ENCODE measurements around the gene CAPRIN1.

CAPRIN1 gene

DNA sequence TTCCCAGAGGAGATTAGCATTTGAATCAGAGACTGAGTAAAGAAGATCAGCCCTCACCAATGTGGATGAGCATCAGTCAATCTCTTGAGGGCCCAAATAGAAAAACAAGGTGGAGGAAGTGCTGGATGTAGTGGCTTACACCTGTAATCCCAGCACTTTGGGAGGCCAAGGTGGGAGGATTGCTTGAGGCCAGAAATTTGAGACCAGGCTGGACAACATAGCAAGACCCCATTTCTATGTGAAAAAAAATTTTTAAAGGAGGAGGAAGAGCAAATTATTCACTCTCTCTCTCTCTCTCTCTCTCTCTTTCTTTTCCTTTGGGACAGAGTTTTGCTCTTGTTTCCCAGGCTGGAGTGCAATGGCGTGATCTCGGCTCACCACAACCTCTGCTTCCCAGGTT lies 18.1 kb upstream of the CAPRIN1 start:
- Histone ChIP-seq H3K4me3 (ENCODE audit: low read depth, low read length) (no peak overlapping the region), H2BK5ac (ENCODE audit: low read depth, low read length, poor library complexity) (no peak overlapping the region), H3K4ac (ENCODE audit: low read depth, low read length) (no peak overlapping the region), H3K79me2 (ENCODE audit: control insufficient read depth, insufficient read depth, low read length, poor library complexity) (no peaks in the 10 kb centered on the region), H3K27ac (ENCODE audit: low read depth, low read length) (no peak overlapping the region), H3K9ac (ENCODE audit: low read length) (no peak overlapping the region), H3K4me1 (ENCODE audit: control insufficient read depth in 1 of 2, insufficient read depth in 2 of 2, low read length in 2 of 2) (peaks cover under 1 to 6% of the 10 kb centered on the region in 2 experiments), H3K79me1 (ENCODE audit: low read length) (peaks cover under 1% of the 10 kb centered on the region), H4K8ac (ENCODE audit: low read depth, low read length) (no peak overlapping the region), H3K27me3 (ENCODE audit: insufficient read depth, low read length) (no peaks in the 10 kb centered on the region), H2AK5ac (ENCODE audit: low read length) (no peak overlapping the region), H2AFZ (ENCODE audit: insufficient read depth, low read length, poor library complexity) (no peak overlapping the region), H3K23ac (ENCODE audit: low read length) (no peak overlapping the region), H3K18ac (ENCODE audit: low read length) (no peak overlapping the region), H3K14ac (ENCODE audit: low read length) (no peak overlapping the region), H2BK120ac (ENCODE audit: insufficient read depth, low read length, poor library complexity) (no peak overlapping the region), H4K12ac (ENCODE audit: low read depth, low read length) (no peak overlapping the region), H3K4me2 (ENCODE audit: low read length) (no peak overlapping the region), H4K91ac (ENCODE audit: low read depth, low read length) (no peak overlapping the region), H2BK12ac (ENCODE audit: low read length) (no peak overlapping the region), H3K36me3 (ENCODE audit: control insufficient read depth in 1 of 2, insufficient read depth in 2 of 2, low read length in 2 of 2) (no peaks in the 10 kb centered on the region), H3K9me3 (ENCODE audit: insufficient read depth, low read depth, low read length) (no peaks in the 10 kb centered on the region)
- DNase-seq, result no peak
- no CpG with 5 or more reads among the region's 2 CpGs for WGBS (ENCODE audit: extremely low coverage, insufficient coverage, insufficient read length)

DNA sequence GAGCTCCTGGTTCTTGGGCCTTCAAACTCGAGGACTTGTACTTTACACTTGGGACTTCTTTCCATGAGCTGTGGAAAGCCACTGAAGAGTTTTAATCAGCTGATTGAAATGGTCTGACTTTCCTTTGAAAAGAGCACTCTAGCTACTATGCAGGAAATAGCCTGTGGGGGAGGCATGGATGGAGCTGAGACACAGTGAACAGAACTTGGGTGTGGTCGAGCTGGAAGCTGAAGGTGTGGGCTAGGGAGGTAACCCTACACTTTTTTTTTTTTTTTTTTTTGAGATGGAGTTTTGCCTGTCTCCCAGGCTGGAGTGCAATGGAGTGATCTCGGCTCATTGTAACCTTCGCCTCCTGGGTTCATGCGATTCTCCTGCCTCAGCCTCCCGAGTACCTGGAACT lies 17.5 kb upstream of the CAPRIN1 start:
- Histone ChIP-seq H3K79me1 (ENCODE audit: low read length) (no peaks in the 10 kb centered on the region), H2BK12ac (ENCODE audit: low read length) (no peak overlapping the region), H3K18ac (ENCODE audit: low read length) (no peak overlapping the region), H2AFZ (ENCODE audit: insufficient read depth, low read length, poor library complexity) (no peak overlapping the region), H3K23ac (ENCODE audit: low read length) (no peak overlapping the region), H3K36me3 (ENCODE audit: control insufficient read depth in 1 of 2, insufficient read depth in 2 of 2, low read length in 2 of 2) (no peaks in the 10 kb centered on the region), H4K12ac (ENCODE audit: low read depth, low read length) (no peak overlapping the region), H2BK120ac (ENCODE audit: insufficient read depth, low read length, poor library complexity) (no peak overlapping the region), H2BK5ac (ENCODE audit: low read depth, low read length, poor library complexity) (no peak overlapping the region), H3K27me3 (ENCODE audit: insufficient read depth, low read length) (no peaks in the 10 kb centered on the region), H2AK5ac (ENCODE audit: low read length) (no peak overlapping the region), H3K27ac (ENCODE audit: low read depth, low read length) (no peak overlapping the region), H3K9ac (ENCODE audit: low read length) (no peak overlapping the region), H3K14ac (ENCODE audit: low read length) (no peak overlapping the region), H3K4ac (ENCODE audit: low read depth, low read length) (no peak overlapping the region), H3K9me3 (ENCODE audit: insufficient read depth, low read depth, low read length) (no peaks in the 10 kb centered on the region), H4K8ac (ENCODE audit: low read depth, low read length) (no peak overlapping the region), H3K4me1 (ENCODE audit: control insufficient read depth in 1 of 2, insufficient read depth in 2 of 2, low read length in 2 of 2) (peaks cover 0 to 5% of the 10 kb centered on the region in 2 experiments), H4K91ac (ENCODE audit: low read depth, low read length) (no peak overlapping the region), H3K79me2 (ENCODE audit: control insufficient read depth, insufficient read depth, low read length, poor library complexity) (no peaks in the 10 kb centered on the region), H3K4me2 (ENCODE audit: low read length) (no peak overlapping the region), H3K4me3 (ENCODE audit: low read depth, low read length) (no peak overlapping the region)
- WGBS (ENCODE audit: extremely low coverage, insufficient coverage, insufficient read length), result no CpG with 5 or more reads among the region's 6 CpGs
- DNase-seq, result peak in 1 of 2 donors; percentile 7

DNA sequence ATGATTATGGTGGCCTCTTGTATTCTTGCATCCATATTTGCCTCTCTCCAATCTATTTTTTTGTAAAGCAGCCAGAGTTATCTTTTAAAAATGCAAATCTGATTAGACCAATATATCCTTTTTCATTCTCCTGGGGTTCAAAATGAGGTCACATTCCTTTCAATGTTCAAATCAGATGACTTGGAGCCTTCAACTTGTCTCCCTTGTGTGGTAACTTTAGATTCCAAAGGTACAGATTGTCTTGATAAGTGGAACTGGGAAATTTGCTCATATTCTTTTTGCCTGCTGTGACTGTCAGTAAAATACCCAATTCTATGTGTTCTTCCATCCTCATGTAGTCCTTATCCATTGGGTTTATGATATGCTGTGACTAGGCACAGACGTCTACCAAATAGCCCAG lies 15.1 kb upstream of the CAPRIN1 start:
- DNase-seq, result peak in 1 of 2 donors; percentile 81
- Histone ChIP-seq H3K79me1 (ENCODE audit: low read length) (peaks cover 3% of the 10 kb centered on the region), H3K4me1 (ENCODE audit: control insufficient read depth in 1 of 2, insufficient read depth in 2 of 2, low read length in 2 of 2) (peaks cover 0 to 3% of the 10 kb centered on the region in 2 experiments), H3K79me2 (ENCODE audit: control insufficient read depth, insufficient read depth, low read length, poor library complexity) (no peaks in the 10 kb centered on the region), H2AK5ac (ENCODE audit: low read length) (no peak overlapping the region), H4K8ac (ENCODE audit: low read depth, low read length) (no peak overlapping the region), H3K4me3 (ENCODE audit: low read depth, low read length) (no peak overlapping the region), H3K9ac (ENCODE audit: low read length) (no peak overlapping the region), H4K12ac (ENCODE audit: low read depth, low read length) (no peak overlapping the region), H2BK12ac (ENCODE audit: low read length) (no peak overlapping the region), H3K23ac (ENCODE audit: low read length) (no peak overlapping the region), H3K14ac (ENCODE audit: low read length) (no peak overlapping the region), H2AFZ (ENCODE audit: insufficient read depth, low read length, poor library complexity) (no peak overlapping the region), H3K27ac (ENCODE audit: low read depth, low read length) (no peak overlapping the region), H3K36me3 (ENCODE audit: control insufficient read depth in 1 of 2, insufficient read depth in 2 of 2, low read length in 2 of 2) (no peaks in the 10 kb centered on the region), H3K18ac (ENCODE audit: low read length) (no peak overlapping the region), H2BK5ac (ENCODE audit: low read depth, low read length, poor library complexity) (no peak overlapping the region), H3K4me2 (ENCODE audit: low read length) (no peak overlapping the region), H2BK120ac (ENCODE audit: insufficient read depth, low read length, poor library complexity) (no peak overlapping the region), H4K91ac (ENCODE audit: low read depth, low read length) (no peak overlapping the region), H3K27me3 (ENCODE audit: insufficient read depth, low read length) (no peaks in the 10 kb centered on the region), H3K4ac (ENCODE audit: low read depth, low read length) (no peak overlapping the region), H3K9me3 (ENCODE audit: insufficient read depth, low read depth, low read length) (no peaks in the 10 kb centered on the region)
- no CpG with 5 or more reads among the region's 1 CpG for WGBS (ENCODE audit: extremely low coverage, insufficient coverage, insufficient read length)

DNA sequence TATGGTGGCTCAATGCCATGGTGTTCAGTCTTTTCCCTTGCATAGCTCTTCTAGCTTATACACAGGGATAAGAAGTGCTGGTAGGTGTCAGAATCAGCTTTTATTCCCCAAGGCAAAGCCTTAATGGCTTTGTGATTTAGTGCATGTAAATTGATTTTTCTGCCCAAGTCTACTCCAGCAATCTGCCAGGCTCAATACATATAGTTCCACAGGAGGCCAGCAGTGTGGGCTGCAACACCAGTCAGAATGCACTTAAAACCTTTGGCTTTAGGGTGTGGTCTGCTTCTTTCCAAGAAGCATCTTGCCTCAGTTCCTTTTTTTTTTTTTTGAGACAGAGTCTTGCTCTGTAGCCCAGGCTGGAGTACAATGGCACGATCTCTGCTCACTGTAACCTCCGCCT lies 14.5 kb upstream of the CAPRIN1 start:
- Histone ChIP-seq H2BK12ac (ENCODE audit: low read length) (no peak overlapping the region), H3K9me3 (ENCODE audit: insufficient read depth, low read depth, low read length) (no peaks in the 10 kb centered on the region), H2BK120ac (ENCODE audit: insufficient read depth, low read length, poor library complexity) (no peak overlapping the region), H2BK5ac (ENCODE audit: low read depth, low read length, poor library complexity) (no peak overlapping the region), H3K4ac (ENCODE audit: low read depth, low read length) (no peak overlapping the region), H4K91ac (ENCODE audit: low read depth, low read length) (no peak overlapping the region), H2AFZ (ENCODE audit: insufficient read depth, low read length, poor library complexity) (no peak overlapping the region), H3K14ac (ENCODE audit: low read length) (no peak overlapping the region), H3K18ac (ENCODE audit: low read length) (no peak overlapping the region), H3K4me2 (ENCODE audit: low read length) (no peak overlapping the region), H3K36me3 (ENCODE audit: control insufficient read depth in 1 of 2, insufficient read depth in 2 of 2, low read length in 2 of 2) (no peaks in the 10 kb centered on the region), H3K23ac (ENCODE audit: low read length) (no peak overlapping the region), H2AK5ac (ENCODE audit: low read length) (no peak overlapping the region), H3K79me2 (ENCODE audit: control insufficient read depth, insufficient read depth, low read length, poor library complexity) (no peaks in the 10 kb centered on the region), H3K79me1 (ENCODE audit: low read length) (peaks cover 3% of the 10 kb centered on the region), H3K9ac (ENCODE audit: low read length) (no peak overlapping the region), H3K27me3 (ENCODE audit: insufficient read depth, low read length) (no peaks in the 10 kb centered on the region), H3K4me1 (ENCODE audit: control insufficient read depth in 1 of 2, insufficient read depth in 2 of 2, low read length in 2 of 2) (peaks cover 0 to 3% of the 10 kb centered on the region in 2 experiments), H4K12ac (ENCODE audit: low read depth, low read length) (no peak overlapping the region), H3K4me3 (ENCODE audit: low read depth, low read length) (no peak overlapping the region), H3K27ac (ENCODE audit: low read depth, low read length) (no peak overlapping the region), H4K8ac (ENCODE audit: low read depth, low read length) (no peak overlapping the region)
- no CpG with 5 or more reads among the region's 2 CpGs for WGBS (ENCODE audit: extremely low coverage, insufficient coverage, insufficient read length)
- DNase-seq, result peak in 1 of 2 donors; percentile 21
